Fibroblast of upper back skin (primary cell): ENCODE measurements around the gene SLC4A9.

Experiments used
- DNase-seq: peaks from one replicate; pipeline ENCODE4 v3.0.0-alpha.2; 2013

SLC4A9 gene

DNA sequence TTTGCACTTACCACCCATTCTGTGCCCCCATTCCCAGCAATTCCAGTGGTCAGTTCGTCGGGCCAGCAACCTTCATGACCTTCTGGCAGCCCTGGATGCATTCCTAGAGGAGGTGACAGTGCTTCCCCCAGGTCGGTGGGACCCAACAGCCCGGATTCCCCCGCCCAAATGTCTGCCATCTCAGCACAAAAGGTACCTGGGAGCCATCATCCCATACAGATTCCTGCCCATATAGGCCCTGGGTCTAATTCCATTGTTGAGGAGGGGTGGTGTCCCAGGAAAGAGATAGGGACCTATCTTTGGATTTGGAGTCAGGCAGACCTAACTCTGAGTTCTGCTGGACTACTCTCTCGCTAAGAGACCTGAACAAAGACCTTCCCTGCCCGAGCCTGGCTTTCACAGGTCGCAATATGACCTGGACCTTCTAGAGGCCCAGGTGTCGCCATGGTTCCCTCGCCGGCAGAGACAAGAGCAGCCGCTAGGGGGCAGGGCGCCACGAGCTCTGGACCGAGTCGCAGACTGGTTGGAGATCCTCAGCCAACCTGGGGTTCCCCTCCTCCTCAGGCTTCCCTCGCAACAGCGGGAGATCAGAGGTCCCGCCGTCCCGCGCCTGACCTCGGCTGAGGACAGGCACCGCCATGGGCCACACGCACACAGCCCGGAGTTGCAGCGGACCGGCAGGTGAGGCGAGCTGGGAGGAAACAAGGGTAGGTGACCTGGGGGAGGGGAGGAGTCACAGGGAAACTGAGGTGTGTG lies 3.1 kb downstream of the SLC4A9 start:
- peak; percentile 52 for DNase-seq

DNA sequence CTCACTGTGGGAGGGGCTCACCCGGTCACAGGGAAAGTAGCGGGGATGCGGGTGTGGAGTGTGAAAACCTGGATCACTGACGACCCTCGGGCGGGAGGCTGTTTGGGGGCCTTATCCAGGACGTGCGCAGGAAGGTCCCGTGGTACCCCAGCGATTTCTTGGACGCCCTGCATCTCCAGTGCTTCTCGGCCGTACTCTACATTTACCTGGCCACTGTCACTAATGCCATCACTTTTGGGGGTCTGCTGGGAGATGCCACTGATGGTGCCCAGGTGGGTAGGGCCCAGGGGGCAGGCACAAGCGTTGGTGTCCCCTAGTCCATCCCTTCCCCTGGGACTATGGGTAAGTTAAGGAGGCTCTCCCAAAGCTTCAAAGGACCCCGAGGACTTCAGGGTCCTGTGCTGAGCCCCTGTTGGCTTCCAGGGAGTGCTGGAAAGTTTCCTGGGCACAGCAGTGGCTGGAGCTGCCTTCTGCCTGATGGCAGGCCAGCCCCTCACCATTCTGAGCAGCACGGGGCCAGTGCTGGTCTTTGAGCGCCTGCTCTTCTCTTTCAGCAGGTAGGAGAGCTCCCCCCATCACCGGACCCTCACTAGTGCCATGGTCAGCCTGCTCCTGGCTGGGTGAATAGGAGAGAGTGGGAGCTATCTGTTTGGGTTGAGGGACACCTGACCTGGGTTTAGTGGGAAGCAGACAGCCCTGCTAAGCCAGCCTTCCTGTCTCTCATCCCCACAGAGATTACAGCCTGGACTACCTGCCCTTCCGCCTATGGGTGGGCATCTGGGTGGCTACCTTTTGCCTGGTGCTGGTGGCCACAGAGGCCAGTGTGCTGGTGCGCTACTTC lies 3.9 kb downstream of the SLC4A9 start:
- no peak for DNase-seq

DNA sequence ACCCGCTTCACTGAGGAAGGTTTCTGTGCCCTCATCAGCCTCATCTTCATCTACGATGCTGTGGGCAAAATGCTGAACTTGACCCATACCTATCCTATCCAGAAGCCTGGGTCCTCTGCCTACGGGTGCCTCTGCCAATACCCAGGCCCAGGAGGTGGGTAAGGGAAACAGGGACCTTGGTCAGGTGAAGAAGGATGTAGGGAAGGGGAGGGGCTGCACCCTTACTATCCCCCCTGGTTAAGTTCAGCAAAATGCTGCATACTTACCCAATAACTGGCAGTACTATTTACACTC lies 4.4 kb downstream of the SLC4A9 start:
- no peak for DNase-seq

DNA sequence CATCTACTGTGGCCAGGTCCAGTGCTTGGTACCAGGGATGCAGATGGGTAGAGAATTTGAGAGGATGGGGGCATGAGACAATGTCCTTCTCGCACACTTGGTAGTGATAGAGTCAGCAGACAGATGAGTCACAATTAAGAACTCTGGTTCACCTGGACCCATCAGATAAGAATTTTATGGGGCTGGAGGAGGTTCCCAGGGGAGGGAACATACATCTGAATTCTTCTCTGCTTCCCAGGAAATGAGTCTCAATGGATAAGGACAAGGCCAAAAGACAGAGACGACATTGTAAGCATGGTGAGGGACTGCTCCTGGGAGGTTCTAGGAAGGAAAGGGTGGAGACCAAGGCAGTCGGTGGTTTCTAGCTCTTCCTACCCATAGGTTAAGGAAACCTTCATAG lies 5.3 kb downstream of the SLC4A9 start:
- DNase-seq = no peak

DNA sequence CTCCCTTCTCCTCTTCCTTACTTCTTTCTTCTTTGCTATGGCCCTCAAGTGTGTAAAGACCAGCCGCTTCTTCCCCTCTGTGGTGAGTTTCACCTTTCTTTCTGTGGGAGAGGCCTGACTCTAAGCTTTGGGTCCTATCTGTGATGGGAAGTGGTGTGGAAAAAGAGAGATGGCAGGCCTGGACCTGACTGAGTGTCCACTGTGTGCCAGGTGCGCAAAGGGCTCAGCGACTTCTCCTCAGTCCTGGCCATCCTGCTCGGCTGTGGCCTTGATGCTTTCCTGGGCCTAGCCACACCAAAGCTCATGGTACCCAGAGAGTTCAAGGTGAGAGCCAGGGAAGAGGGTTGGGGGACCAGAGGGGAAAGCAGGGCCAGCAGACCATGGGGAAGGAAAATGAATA lies 5.9 kb downstream of the SLC4A9 start:
- DNase-seq = no peak

DNA sequence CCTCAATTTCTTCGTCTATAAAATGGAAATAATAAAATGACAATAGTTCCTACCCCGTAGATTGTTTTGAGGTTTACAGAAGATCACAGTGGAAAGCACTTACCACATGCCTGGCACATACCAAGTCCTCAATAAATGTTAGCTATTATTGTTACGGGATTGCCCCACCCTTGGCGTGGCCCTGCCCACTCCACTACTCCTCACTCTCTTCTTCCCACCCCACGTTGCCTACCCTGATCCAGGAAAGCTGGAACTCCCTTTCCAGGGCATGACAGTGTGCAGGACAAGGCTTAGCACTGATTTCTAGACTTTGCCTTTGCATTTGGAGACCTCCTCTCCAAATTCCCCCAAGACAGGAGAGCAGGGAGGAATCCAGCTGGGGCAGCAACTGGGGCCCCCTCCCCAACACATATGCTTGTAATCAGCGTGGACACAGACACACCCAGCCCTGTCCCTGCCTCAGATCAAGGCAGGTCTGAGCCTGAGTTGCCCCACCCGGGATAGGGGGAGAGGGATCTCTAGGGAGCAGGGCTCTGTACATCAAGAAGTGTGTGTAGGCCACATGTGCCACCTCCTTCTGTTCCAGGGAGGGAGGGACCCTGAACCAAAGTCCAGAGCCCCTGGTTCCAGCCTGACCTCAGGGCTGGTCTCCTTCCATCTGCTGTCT lies 6.7 kb downstream of the SLC4A9 start:
- DNase-seq = no peak

DNA sequence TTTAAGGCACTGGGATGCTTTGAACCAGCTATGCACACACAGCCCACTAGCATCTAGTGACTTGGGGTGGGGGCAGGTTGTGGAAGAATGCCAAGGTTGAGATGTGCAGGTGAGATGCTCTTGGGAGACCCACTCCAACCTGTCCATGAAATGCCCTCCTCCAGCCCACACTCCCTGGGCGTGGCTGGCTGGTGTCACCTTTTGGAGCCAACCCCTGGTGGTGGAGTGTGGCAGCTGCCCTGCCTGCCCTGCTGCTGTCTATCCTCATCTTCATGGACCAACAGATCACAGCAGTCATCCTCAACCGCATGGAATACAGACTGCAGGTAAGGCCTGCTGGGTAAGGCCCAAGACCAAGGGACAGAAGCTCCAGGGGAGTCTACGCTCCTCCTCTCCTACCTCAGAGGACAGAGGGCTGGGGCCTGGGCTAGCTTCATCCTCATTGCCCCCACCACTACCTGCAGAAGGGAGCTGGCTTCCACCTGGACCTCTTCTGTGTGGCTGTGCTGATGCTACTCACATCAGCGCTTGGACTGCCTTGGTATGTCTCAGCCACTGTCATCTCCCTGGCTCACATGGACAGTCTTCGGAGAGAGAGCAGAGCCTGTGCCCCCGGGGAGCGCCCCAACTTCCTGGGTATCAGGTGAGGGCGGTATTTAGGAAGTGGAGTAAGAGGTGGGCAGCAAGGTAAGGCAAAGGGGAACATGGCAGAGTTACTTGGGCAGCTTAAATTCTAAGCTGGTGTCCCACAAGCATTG lies 7.4 kb downstream of the SLC4A9 start:
- no peak for DNase-seq

DNA sequence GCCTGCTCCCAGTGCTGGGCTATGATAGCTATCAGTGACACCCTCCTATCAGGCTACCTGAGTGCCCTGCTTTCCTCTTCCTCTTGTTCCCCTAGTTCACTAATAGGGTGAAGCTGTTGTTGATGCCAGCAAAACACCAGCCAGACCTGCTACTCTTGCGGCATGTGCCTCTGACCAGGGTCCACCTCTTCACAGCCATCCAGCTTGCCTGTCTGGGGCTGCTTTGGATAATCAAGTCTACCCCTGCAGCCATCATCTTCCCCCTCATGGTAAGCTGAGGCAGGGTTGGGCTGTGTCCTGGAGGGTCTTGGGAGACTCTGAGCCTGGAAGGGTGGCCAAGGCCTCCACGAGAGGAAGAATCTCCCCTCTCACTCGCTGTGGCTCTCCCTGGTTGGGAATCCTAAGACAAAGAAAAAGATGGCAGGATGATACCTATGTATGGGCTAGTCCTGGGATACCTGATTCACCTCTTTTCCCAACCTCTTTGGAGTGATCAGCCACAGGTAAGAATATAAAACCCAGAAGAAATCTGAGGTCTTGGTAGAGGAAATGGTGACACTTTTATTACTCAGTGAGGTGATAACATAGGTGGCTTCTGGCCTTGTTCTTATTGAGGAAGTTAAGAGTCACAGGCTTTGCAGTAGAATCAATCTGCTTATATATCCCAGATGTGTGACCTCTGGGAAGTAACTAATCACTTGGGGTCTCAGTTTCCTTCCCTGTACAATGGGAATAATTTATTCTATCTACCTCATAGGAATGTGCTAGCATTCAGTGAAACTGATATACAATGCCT lies 11.6 kb downstream of the SLC4A9 start:
- DNase-seq = no peak

DNA sequence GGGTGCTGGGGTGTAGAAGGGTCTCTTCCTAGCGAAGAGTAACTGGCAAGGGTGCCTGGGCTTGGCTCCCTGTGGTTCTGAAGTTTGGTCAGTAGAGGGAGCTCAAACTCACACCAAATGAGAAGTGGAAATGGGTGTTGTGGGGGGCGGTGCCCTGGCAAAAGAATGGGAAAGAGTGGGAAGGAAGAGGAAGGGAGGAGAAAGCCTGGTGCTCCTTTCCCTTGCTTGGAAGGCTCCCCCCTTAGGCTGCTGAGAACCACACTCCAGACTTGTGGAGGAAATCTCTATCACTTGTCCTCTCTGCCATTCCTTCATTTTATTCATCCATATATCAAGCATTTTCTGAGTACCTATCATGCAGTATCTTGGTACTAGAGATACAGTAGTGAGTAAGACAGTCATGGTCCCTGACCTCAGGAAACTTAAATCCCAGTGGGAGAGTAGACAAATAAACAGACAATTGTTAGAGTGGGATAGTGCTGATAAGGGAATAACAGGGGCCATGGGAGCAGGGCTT lies 13.0 kb downstream of the SLC4A9 start:
- DNase-seq = peak; percentile 81

DNA sequence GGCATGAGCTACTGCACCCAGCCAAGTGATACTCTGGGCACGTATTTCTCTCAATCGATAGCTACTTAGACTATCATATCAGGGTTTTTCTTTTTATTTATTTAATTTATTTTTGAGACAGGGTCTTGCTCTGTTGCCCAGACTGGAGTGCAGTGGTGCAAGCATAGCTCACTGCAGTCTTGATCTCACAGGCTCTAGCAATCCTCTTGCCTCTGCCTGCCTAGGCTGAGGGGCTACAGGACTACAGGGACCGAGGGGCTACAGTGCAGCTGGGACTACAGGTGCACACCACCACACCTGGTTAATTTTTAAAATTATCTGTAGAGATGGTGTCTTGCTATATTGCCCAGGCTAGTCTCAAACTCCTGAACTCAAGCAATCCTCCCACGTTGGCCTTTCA lies 21.4 kb downstream of the SLC4A9 start:
- DNase-seq = no peak

DNA sequence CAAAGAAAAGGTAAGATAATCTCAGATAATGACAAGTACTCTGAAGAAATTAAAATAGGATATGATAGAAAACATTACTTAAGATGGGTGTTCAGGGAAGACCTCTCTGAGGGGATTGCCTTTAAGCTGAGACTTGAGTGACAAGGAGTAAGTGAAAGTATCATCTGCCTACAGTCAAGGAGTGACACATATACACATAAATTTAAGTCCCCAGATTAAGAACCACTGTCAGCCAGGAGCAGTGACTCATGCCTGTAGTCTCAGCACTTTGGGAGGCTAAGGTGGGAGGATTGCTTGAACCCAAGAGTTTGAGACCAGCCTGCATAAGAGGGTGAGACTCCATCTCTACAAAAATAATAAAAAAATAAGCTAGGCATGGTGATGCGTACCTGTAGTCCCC lies 22.0 kb downstream of the SLC4A9 start:
- DNase-seq = no peak

DNA sequence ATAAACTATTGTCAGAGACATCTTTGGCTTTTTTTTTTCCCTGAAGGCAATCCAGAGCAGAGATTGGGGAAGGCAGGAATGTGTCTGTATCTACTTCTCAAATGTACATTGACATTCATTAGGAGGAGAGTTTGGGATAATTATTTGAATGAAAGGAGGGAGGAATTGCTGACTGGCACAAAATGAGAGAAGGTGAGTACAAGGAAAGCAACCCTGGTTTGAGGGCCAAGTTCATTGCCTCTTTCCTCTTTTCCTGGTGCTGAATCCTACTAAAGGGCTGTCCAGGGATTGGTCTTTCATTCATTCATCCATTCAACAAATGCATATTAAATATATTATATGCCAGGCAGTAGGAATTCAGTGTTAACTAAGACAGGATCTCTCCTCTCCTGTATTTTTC lies 22.9 kb downstream of the SLC4A9 start:
- DNase-seq = no peak

DNA sequence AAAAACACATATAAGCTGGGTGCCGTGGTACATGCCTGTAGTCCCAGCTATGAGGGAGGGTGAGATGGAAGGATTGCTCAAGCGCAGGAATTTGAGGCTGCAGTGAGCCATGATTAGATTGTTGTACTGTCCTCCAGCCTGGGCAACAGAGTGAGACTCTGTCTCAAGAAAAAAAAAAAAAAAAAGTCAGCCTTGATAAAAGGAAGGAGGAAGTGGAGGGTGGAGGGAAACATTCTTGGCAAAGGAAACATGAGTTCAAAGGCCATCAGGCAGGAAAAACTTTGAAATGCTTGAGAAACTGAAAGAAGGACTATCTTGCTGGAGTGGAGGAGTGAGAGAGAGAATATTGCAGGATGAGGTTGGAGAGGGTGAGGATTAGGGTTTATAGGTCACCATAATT lies 23.3 kb downstream of the SLC4A9 start:
- no peak for DNase-seq

DNA sequence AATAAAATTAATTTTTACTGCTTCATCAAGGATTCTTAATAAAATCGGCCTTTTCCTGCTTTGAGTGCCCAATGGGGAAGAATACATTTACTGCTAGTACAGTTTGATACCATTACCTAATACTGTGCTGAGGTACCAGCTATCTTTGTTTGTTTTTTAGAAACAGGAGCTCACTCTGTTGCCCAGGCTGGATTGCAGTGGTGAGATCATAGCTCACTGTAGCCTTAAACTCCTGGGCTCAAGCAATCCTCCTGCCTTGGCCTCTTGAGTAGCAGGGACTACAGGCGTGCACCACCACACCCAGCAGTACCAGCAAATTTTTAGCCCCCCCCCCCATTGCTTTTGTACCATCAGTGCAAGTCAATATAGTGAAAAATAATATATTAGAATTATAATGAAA lies 28.1 kb downstream of the SLC4A9 start:
- DNase-seq = no peak

DNA sequence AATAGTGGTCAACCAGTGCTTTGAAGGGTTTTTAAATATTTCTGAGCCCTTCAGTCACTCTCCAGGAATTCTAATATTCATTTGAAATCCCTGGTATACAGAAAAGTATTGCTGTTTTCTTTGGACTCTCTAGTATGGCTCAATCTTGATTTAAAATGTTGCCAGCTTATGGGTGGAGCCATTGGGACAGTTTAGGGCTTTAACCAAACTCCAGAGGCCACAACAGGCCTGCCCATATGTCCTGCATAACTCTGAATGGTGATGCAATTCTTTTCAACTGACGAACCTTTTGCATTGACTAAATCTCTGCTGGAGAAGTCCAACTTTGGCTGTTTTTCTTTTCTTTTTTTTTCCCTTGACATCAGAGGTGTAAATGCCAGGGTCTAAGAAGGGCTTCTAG lies 31.3 kb downstream of the SLC4A9 start:
- peak; percentile 15 for DNase-seq

DNA sequence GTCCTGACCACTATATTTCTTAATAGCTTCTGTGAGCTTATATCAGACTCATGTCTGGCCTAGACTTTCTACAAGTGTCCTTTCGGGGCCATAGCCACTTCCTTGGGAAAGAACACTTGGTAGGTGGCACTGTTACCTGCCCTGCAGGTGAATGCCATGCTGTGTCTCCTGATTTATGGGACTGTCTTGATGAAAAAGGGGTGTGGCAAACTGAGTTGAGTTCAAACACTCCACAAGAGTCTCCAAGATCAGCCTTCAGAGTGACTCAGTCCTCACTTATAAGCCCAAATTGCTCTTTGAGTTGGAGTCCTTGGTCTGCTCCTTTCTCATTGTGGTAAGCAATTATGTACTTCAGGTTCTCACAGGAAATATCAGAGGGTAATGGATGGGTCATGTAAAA lies 31.7 kb downstream of the SLC4A9 start:
- DNase-seq = no peak

DNA sequence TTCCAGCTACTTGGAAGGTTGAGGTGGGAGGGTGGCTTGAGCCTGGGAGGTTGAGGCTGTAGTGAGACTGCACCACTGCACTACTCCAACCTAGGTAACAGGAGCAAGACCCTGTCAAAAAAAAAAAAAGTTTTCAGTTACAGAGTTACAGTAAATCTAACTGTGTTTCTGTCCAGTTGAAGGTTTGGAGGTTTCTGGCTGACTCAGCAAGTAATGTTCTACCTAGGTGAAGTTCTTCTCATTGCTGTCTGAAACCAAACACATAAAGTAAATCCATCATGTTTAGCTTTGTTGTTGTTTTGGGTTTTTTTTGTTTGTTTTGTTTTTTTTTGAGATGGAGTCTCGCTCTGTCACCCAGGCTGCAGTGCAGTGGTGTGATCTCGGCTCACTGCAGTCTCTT lies 33.7 kb downstream of the SLC4A9 start:
- DNase-seq = no peak

DNA sequence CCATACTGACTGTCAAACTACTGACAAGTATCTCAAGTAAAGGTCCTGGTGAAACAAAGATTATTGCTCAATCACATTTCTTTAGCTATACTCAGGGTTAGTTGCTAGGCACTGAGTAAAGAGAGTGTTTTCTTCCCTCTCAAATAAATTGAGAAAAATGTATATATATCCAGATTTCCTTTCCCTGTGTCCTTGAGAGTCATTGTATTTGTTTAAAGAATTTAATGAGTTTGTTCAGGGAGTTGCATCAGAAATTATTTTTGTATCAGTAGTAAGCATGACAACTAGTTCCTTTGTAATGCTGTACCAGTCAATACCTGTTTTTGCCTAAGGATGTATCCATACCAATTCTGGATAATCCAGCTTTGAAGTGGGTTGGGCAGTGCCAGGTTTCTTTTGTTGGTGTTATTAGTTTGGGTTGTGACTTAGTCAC lies 38.4 kb downstream of the SLC4A9 start:
- DNase-seq = no peak

DNA sequence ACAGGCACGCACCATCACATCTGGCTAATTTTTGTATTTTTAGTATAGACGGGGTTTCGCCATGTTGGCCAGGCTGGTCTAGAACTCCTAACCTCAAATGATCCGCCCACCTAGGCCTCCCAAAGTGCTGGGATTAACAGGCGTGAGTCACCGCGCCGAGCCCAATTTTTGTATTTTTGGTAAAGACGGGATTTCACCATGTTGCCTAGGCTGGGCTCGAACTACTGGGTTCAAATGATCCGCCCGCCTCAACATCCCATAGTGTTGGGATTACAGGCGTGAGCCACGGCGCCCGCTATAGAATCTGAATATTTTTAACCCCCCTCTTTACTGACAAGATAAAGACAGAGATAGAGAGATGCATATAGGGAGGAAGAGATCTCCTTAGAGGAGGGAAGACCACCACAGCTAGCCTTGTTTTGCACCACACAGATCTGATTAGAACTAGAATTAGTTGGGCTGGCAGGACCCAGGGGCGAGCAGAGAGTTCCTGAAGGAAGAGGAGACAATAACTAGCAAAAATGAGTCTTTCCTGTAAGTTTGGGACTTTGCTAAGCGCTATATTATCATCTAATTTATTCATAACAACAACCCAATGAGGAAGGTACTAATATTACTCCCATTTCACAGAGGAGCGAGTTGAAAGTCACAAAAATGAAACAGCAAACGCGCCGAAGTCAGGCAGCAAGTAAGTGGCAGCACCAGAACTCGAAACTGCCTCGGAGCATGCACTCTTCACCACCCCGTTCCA lies 40.2 kb downstream of the SLC4A9 start:
- DNase-seq = no peak

DNA sequence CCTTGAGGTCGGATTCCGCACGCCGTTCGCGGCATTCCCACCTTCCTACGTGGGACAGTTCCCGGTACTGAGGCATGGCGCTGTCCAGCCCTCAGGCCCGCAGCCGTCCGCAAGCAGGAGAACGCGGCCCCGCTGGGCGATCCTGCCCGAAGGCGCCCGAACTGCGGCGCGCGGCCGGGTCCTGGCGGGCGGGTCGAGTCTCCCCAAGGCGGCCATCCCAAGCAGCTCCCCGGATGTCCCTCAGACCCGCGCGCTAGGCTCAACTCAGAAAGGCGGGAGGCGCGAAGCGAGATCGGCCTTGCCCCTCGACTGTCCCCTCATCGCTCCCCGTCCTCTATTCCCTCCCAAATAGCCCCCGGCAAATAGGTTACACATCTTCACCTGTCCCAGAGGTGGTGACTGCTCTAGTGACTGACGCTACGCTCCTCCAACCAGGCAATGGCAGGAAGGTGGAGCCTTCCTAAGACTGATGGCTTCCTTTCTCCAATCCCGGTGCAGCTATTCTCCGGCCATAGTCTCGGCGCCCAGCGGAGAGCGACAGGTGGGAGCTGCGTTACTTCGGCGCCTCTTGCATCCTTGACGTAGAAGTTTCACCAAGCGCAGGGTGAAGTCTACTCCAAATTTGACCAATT lies 40.9 kb downstream of the SLC4A9 start:
- peak; percentile 96 for DNase-seq
